OCI-LY7 (cell line): ENCODE data around the gene RSBN1.
"Not testable (repeated sequence)": the region's sequence is repeated elsewhere in the genome, so short reads cannot be mapped to it uniquely, and the experiment has no call there.

Experiments used
- EZH2phosphoT487 ChIP-seq: fragments of 200-600 bp; sonication (generic); IDR thresholded peaks from 2 replicates; pipeline ENCODE4 v1.6.1; 2018; ENCODE audit warnings: low read depth, borderline replicate concordance, mild to moderate bottlenecking, mixed run types, antibody characterized with exemption, low read length, moderate library complexity, mixed read lengths
- TF ChIP-seq, protein P1 (sequence below): fragments of 200-600 bp; sonication (generic); conservative IDR thresholded peaks from 2 replicates; pipeline ENCODE4 v1.5.1; 2014; ENCODE audit warnings: mild to moderate bottlenecking, antibody characterized with exemption, low read length, moderate library complexity, mixed read lengths

DNA sequence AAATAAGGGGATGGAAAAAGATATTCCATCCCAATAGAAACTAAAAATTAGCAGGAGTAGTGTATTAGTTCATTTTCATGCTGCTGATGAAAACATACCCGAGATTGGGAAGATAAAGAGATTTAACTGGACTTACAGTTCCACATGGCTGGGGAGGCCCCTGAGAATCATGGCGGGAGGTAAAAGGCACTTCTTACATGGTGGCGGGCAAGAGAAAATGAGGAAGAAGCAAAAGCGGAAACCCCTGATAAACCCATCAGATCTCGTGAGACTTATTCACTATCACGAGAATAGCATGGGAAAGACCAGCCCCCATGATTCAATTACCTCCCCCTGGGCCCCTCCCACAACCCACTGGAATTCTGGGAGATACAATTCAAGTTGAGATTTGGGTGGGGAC, 94.8 kb downstream of the RSBN1 start:
- TF ChIP-seq EZH2phosphoT487 = not testable (repeated sequence)
- TF ChIP-seq, protein P1, sequence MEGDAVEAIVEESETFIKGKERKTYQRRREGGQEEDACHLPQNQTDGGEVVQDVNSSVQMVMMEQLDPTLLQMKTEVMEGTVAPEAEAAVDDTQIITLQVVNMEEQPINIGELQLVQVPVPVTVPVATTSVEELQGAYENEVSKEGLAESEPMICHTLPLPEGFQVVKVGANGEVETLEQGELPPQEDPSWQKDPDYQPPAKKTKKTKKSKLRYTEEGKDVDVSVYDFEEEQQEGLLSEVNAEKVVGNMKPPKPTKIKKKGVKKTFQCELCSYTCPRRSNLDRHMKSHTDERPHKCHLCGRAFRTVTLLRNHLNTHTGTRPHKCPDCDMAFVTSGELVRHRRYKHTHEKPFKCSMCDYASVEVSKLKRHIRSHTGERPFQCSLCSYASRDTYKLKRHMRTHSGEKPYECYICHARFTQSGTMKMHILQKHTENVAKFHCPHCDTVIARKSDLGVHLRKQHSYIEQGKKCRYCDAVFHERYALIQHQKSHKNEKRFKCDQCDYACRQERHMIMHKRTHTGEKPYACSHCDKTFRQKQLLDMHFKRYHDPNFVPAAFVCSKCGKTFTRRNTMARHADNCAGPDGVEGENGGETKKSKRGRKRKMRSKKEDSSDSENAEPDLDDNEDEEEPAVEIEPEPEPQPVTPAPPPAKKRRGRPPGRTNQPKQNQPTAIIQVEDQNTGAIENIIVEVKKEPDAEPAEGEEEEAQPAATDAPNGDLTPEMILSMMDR = not testable (repeated sequence)
